Upper lobe of right lung (tissue), 1 donor: ENCODE measurements around the gene CDC42BPA. TPM values are rescaled to one million over a fixed set of nuclear protein-coding genes. Genes with fewer than 3 reads are reported as not detected.

Experiments used
- ATAC-seq: fragments of 200-7000 bp; cut with Tn5 transposase; one replicate; pipeline ENCODE4 v1.9.1; 2020; ENCODE audit warnings: mild to moderate bottlenecking, moderate library complexity
- DNase-seq: peaks from one replicate; pipeline ENCODE4 v3.0.0-alpha.2; 2020
- H3K27ac ChIP-seq: fragments of 200-600 bp; one replicate; pipeline ENCODE4 v1.8.0; 2022
- H3K27me3 ChIP-seq: fragments of 200-600 bp; one replicate; pipeline ENCODE4 v1.8.0; 2022; ENCODE audit warnings: mild to moderate bottlenecking
- H3K36me3 ChIP-seq: fragments of 200-600 bp; one replicate; pipeline ENCODE4 v1.8.0; 2022
- H3K4me1 ChIP-seq: fragments of 200-600 bp; one replicate; pipeline ENCODE4 v1.8.0; 2022
- H3K4me3 ChIP-seq: fragments of 200-600 bp; one replicate; pipeline ENCODE4 v1.8.0; 2022; ENCODE audit warnings: mild to moderate bottlenecking
- H3K9me3 ChIP-seq: fragments of 200-600 bp; one replicate; pipeline ENCODE4 v1.8.0; 2022
- CTCF ChIP-seq: fragments of 200-600 bp; IDR thresholded peaks from one replicate; pipeline ENCODE4 v1.8.0; 2022; ENCODE audit warnings: antibody characterized with exemption
- intact Hi-C: fragments of 100-400 bp; cut with DNase I; formaldehyde crosslinking; loops from one replicate; pipeline ENCODE4 v1.11.0; 2022
- total RNA-seq: library from RNA; stranded (reverse); fragmentation: NEBNext Ultra II Directional; extraction: Animal tissue kit (Norgen Biotek cat#: 25700); gene quantifications from one replicate; pipeline ENCODE4 v1.2.1, GENCODE V29; 2021
- donor health status: DM: no; HTN: yes; CAD: no; lungs with severe emphysema.

The CDC42BPA gene
- total RNA-seq, 1 donor from 2014 or later = 41.8 TPM

GRCh38 chr1:227218870-227219573 lies 99.3 kb downstream of the CDC42BPA start:
- ATAC-seq = no peak
- Histone ChIP-seq H3K27ac (no peak overlapping the region), H3K4me3 (no peak overlapping the region), H3K27me3 (no peaks in the 10 kb centered on the region), H3K36me3 (no peaks in the 10 kb centered on the region), H3K4me1 (no peaks in the 10 kb centered on the region), H3K9me3 (no peaks in the 10 kb centered on the region)
- no peak for TF ChIP-seq CTCF
- intact Hi-C loops = no loop called here
- DNase-seq = no peak

- Histone ChIP-seq H3K27ac (no peak overlapping the region), H3K4me1 (no peaks in the 10 kb centered on the region), H3K9me3 (no peaks in the 10 kb centered on the region), H3K27me3 (no peaks in the 10 kb centered on the region), H3K36me3 (no peaks in the 10 kb centered on the region), H3K4me3 (no peak overlapping the region)
- TF ChIP-seq CTCF = no peak
- no peak for ATAC-seq
- no peak for DNase-seq
- intact Hi-C loops = no loop called here
These were observed 102.3 kb downstream of the CDC42BPA start for GRCh38 chr1:227215863-227216510.

- TF ChIP-seq CTCF = no peak
- ATAC-seq (no peak), DNase-seq (no peak)
- Histone ChIP-seq H3K9me3 (no peaks in the 10 kb centered on the region), H3K4me3 (no peak overlapping the region), H3K27me3 (no peaks in the 10 kb centered on the region), H3K36me3 (no peaks in the 10 kb centered on the region), H3K4me1 (no peaks in the 10 kb centered on the region), H3K27ac (no peak overlapping the region)
- intact Hi-C loops = no loop called here
These were observed 104.1 kb downstream of the CDC42BPA start for GRCh38 chr1:227214207-227214606.

- H3K4me3 ChIP-seq = no peak overlapping the region
- no peaks in the 10 kb centered on the region for H3K4me1 ChIP-seq
- no peak for TF ChIP-seq CTCF
- DNase-seq (no peak), ATAC-seq (no peak)
- no peak overlapping the region for H3K27ac ChIP-seq
- no peaks in the 10 kb centered on the region for H3K36me3 ChIP-seq
- intact Hi-C loops = no loop called here
- H3K9me3 ChIP-seq = no peaks in the 10 kb centered on the region
- H3K27me3 ChIP-seq = no peaks in the 10 kb centered on the region
These were observed 104.9 kb downstream of the CDC42BPA start for GRCh38 chr1:227213426-227213825.

GRCh38 chr1:227212164-227212563 lies 106.1 kb downstream of the CDC42BPA start:
- H3K9me3 ChIP-seq = no peaks in the 10 kb centered on the region
- TF ChIP-seq CTCF = no peak
- no peaks in the 10 kb centered on the region for H3K27me3 ChIP-seq
- DNase-seq (no peak), ATAC-seq (no peak)
- no peaks in the 10 kb centered on the region for H3K4me1 ChIP-seq
- H3K36me3 ChIP-seq = no peaks in the 10 kb centered on the region
- intact Hi-C loops = no loop called here
- no peak overlapping the region for H3K27ac ChIP-seq
- no peak overlapping the region for H3K4me3 ChIP-seq
